GM18858 (cell line): ENCODE measurements around the gene OPN1MW.
"Not testable (repeated sequence)": the region's sequence is repeated elsewhere in the genome, so short reads cannot be mapped to it uniquely, and the experiment has no call there.

Experiments used
- ATAC-seq: cut with Tn5 transposase; IDR thresholded peaks from one replicate; pipeline ENCODE4 v1.9.1; 2021; ENCODE audit not compliant: unreplicated experiment

The OPN1MW gene

DNA sequence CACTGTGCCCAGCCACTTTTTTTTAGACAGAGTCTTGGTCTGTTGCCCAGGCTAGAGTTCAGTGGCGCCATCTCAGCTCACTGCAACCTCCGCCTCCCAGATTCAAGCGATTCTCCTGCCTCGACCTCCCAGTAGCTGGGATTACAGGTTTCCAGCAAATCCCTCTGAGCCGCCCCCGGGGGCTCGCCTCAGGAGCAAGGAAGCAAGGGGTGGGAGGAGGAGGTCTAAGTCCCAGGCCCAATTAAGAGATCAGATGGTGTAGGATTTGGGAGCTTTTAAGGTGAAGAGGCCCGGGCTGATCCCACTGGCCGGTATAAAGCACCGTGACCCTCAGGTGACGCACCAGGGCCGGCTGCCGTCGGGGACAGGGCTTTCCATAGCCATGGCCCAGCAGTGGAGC is at the start of gene OPN1MW:
TSS of gene OPN1MW (plus strand) at position 301 of the 400 bp plus-strand sequence. CDS start at position 383, 82 bp downstream.
- not testable (repeated sequence) for ATAC-seq

DNA sequence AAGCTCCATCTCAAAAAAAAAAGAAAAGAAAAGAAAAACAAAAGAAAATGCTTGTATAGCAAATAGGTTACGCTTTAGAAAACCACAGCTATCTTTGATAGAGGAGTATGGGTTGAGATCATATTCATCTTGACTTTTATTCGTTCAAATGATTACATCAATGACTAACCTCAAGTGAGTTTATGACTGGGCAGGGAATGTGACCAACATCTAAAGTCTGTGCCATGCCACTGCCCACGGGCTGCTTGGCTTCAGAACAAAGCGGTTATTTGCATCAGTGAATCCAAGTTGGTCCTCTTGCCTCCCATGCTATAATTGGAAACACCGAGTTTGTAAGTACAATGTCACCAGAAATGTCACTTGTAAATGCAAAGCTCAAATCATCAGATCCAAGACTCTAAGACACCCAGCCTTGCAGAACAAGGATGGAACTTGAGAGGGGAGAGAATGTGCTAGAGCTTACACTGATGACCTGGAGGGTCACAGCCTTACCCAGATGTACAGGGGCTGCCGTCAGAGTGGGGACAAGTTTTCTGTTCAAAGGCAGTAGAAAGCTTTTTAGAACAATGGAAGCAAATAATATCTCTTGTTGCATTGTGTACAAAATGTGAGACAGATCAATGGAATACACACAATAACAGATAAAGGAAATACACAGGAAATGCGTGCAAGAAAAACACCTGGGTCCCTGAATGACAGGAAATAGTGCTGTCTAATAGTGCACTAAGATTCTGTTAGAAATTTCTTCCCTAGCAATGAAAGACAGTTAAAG is 46.8 kb upstream of the OPN1MW start:
- no peak for ATAC-seq

DNA sequence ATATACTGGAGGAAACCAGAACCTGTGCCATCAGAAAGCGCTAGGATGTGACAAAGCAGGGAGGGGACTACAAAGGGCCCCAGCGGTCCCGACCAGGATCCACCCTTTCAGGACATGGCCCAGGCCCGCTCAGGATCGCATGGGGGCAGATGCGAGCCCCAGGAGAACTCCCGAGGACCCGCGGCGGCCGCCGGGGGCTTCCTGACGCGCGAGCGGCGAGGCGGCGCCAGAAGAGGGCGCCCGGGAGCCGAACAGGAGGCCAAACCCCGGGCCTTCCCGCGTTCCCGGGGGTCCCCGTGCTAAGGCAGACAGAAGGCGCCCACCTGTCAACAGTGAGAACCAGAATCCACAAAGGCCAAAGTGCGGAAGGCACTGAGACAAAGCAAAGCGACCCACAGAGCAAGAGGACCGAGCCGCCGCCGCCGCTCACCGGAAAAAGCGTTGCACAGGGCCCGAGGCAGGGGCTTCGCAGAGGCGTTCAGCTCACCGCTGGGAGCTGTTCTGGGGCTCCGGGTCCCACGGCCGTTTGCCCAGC is 45.7 kb upstream of the OPN1MW start:
- no peak for ATAC-seq

DNA sequence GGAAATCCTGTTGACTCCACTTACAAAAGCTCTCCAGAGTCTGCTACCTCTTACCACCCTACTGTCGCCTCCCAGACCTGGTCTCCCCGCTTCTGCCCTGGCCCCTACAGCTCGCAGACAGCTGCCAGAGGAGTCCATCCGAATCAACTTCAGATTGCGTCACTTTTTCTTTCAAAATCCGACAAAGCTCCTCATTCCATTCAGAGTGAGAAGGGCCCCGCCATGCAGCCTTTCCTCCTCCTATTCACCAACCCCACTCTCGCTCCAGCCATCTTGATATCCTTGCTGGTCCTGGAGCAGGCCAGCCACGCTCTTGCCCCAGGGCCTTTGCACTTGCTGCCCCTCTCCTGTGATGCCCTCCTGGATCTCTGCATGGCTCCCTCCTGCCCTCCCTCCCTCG is 43.5 kb upstream of the OPN1MW start:
- no peak for ATAC-seq

DNA sequence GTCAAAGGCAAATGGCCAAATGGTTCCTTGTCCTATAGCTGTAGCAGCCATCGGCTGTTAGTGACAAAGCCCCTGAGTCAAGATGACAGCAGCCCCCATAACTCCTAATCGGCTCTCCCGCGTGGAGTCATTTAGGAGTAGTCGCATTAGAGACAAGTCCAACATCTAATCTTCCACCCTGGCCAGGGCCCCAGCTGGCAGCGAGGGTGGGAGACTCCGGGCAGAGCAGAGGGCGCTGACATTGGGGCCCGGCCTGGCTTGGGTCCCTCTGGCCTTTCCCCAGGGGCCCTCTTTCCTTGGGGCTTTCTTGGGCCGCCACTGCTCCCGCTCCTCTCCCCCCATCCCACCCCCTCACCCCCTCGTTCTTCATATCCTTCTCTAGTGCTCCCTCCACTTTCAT is 42.2 kb upstream of the OPN1MW start:
- ATAC-seq, result no peak

DNA sequence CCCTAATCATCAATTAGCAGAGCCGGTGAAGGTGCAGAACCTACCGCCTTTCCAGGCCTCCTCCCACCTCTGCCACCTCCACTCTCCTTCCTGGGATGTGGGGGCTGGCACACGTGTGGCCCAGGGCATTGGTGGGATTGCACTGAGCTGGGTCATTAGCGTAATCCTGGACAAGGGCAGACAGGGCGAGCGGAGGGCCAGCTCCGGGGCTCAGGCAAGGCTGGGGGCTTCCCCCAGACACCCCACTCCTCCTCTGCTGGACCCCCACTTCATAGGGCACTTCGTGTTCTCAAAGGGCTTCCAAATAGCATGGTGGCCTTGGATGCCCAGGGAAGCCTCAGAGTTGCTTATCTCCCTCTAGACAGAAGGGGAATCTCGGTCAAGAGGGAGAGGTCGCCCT is 41.7 kb upstream of the OPN1MW start:
- ATAC-seq, result no peak

DNA sequence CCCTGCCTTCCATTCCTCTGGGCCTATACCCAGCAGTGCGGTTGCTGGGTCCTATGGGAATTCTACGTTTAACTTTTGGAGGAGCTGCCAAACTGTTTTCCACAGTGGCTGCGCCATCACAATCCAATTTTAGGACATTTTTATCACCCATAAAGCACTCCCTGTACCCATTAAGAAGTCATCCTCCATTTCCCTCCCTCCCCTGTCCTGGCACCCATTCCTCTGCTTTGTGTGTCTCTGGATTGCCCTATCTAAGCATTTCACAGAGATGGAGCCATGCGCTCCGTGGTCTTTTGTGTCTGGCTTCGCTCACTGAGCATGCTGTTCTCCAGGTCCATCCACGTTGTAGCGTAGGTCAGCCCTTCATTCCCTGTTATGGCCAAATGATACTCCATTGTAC is 40.0 kb upstream of the OPN1MW start:
- ATAC-seq, result no peak

DNA sequence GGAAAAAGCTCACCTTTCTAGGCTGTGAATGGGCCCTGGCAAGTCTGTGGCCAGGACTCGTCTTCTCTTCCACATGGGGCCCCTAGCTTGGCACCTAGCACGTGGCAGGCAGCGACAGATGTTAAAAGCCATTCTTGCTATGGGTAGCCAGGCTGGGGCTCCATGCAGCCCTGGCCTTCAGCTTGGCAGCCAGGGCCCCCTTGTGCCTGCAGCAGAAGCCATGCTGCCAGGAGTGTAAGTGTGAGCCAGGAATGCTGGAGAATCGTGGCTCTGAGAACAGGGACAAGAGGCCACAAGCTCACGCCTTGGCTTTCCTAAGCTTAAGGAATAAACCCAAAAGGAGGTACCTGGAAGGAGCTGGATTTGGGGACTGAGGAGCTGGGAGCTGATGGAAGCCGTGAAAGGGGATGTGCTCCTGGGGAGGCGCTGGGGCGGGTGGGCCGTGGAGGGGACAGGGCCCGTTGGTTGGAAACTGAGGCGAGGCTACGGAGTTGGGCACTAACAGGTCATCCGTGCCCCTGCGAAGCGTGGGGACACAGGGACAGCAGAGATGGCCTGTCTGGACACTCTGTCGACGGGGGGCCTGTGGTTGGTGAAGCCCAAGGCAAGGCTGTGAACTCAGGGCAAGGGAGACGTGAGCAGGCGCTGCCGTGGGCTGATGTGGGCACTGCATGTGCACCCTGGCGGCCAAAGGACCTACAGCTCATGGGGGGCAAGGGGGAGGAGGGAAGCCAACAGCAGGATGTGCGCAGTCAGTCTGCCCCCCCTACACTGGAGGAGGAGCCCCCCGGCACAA is 39.2 kb upstream of the OPN1MW start:
- no peak for ATAC-seq

DNA sequence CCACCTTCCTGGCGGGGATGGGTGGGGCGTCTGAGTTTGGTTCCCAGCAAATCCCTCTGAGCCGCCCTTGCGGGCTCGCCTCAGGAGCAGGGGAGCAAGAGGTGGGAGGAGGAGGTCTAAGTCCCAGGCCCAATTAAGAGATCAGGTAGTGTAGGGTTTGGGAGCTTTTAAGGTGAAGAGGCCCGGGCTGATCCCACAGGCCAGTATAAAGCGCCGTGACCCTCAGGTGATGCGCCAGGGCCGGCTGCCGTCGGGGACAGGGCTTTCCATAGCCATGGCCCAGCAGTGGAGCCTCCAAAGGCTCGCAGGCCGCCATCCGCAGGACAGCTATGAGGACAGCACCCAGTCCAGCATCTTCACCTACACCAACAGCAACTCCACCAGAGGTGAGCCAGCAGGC is 38.4 kb upstream of the OPN1MW start, which contains the start of gene OPN1LW:
TSS of gene OPN1LW (plus strand) at position 234 of the 400 bp plus-strand sequence. CDS start at position 275, 41 bp downstream.
- not testable (repeated sequence) for ATAC-seq

DNA sequence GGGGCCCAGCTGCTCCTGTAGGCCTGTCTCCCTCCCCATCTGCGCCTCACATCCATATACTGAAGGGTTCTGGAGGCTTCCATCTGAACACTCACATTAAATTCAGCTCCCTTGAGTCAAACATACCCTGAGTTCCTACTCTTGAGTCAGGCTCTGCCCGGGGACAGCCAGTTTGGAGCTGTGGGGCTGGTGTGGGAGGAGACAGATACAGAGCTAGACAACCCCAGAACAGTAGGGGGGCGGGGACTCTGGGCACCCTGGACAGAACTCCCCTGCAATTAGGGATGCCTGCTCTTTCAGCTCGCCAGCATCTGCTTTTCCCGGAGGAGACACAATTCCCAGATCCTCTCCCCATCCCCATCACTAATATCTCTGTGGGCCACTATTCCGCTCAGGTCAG is 31.4 kb upstream of the OPN1MW start:
- ATAC-seq, result not testable (repeated sequence)

DNA sequence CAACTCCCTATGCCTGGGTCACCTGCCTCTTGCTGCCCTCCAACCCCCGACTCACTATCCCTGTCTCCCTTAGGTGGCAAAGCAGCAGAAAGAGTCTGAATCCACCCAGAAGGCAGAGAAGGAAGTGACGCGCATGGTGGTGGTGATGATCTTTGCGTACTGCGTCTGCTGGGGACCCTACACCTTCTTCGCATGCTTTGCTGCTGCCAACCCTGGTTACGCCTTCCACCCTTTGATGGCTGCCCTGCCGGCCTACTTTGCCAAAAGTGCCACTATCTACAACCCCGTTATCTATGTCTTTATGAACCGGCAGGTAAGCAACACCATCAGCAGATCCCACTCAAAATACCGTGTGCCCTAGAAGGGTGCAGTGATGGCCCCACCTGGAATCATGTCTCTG is 26.2 kb upstream of the OPN1MW start:
- ATAC-seq, result not testable (repeated sequence)

DNA sequence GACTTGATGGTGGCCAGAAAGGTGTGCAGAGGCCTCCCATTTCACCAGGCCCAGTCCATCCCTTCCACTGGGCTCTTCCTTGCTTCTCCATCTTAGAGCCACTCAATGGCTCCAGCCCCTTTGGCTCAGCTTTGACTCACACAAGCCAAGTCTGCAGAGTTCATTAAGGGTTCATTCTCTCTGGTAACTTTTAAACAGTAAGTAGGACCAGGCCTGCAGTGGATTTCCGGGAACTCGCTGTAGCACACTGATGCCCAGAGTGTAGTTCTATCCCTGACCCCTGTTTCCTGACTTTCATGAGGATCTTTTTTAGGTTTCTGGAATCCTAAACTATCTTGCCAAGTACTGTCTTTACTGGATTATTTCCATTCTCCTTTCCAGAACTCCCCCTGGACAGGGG is 25.2 kb upstream of the OPN1MW start:
- not testable (repeated sequence) for ATAC-seq

DNA sequence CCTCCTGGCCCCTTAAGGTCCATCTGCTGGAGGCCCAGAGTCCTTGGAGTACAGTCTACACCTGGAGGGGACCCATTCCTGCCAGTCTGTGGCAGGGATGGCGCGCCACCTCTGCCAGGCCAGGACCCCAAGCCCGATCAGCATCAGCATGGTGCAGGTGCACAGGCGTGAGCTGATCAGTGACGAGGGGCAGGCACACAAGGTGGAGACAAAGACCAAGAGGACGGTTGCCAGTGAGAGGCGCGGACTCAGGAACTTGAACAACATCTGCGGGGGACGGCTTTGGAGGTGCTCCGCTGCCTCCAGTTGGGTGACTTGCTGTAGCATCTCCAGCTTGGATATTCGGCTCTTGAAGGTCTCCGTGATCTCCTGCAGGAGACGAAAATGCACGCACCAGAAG is 23.1 kb upstream of the OPN1MW start:
- ATAC-seq, result not testable (repeated sequence)

DNA sequence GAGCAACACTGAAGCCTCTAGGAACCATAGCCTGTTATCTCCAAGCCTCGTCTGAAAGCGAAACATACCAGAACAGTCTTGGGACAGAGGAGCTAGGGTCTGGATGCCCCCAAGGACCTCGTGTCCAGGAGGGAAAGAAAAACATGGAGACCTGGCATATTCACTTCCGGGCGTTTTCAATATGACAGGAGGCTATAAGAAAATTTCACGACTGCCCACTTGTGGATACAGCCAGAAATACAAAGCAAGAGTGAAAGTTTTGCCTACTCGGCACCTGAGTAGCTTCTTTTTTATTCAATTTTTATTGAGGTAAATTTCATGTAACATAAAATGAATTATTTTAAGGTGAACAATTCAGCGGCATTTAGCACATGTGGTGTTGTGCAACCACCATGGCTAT is 17.5 kb upstream of the OPN1MW start:
- ATAC-seq, result not testable (repeated sequence)

DNA sequence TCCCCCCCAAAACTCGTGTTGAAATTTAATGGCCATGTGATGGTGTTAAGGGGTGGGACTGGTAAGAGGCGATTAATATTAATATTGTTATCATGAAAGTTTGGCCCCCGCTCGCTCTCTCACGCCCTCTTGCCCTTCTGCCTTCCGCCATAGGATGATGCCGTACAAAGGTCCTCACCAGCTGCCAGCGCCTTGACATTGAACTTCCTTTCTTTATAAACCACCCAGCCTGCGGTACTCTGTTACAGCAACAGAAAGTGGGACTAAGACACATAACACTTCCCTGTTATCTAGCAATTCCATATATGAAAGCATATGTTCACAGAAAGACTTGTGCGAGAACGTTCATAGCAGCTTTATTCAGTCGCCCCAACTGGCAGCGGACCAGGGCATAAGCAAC is 14.0 kb upstream of the OPN1MW start:
- not testable (repeated sequence) for ATAC-seq

DNA sequence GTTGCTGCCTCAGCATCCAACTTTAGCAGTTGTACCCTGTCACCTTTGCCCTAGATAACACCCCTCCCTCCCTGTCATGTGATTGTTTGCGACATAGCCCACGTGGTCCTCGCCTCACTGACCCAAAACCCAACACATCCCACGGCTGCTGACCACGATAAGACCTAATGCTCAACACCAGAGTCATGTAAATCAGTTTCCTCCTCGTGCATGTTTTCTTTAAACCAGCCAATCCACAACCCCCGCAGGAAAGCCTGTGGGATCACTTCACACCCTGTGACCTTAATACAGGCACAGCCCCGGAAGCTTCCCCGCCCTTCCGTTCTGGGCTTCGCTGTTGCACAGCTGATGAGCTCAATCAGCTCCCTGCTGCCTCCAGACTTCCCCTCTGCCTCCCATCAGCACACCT is 9.9 kb upstream of the OPN1MW start:
- ATAC-seq, result not testable (repeated sequence)

DNA sequence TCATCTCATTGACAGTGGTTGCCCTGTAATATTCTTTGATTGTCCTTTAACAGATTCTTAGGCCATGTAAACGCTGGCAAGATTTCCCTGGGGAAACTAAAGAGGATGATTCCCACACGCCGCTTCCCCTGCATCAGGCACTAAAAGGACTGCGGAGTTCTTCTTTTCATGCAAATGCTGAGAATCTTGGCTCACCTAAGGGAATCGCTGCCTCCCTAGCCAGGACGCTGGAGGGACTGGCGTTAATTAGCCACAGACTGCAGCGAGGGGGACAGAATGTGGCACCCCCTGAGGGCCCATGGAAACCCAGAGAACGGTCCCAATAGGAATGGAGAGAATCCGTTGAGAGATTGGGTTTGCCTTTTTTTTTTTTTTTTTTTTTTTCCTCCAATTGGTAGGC is 8.0 kb upstream of the OPN1MW start:
- not testable (repeated sequence) for ATAC-seq

DNA sequence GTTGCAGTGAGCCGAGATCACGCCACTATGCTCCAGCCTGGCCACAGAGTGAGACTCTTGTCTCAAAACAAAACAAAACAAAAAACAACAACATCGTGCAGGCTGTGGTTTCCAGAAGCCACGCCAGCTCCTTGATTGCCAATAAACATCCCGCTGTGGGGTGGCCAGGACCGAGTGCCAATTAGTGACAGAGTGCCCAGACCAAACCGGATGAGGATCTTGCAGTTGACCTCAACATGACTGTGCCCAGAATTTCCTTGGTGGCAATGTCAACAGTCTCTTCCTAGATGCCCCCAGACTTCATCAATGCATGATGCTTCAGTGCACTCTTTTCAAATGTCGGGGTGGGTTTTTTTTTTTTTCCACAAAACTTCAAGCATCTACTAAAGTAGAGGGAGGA is 1.4 kb downstream of the OPN1MW start:
- not testable (repeated sequence) for ATAC-seq

DNA sequence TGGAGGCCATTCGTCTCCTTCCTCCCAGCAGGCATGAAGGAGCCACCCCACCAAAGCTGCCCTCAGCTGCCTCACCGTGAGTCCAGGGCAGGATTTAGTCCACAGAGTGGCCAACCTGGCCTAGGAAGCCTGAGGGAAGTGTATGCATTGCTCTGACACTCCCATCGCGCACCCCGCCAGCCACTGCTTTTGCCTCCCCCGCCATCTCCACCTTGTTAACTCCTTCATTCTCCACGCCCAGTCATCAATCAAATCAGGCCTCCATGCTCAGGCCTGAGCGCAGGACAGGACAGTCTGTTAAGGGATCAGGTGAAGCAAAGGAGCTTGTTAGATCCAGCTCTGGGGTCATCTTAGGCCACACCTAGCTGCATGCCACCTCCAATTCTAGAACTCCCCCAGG is 10.4 kb downstream of the OPN1MW start:
- not testable (repeated sequence) for ATAC-seq

DNA sequence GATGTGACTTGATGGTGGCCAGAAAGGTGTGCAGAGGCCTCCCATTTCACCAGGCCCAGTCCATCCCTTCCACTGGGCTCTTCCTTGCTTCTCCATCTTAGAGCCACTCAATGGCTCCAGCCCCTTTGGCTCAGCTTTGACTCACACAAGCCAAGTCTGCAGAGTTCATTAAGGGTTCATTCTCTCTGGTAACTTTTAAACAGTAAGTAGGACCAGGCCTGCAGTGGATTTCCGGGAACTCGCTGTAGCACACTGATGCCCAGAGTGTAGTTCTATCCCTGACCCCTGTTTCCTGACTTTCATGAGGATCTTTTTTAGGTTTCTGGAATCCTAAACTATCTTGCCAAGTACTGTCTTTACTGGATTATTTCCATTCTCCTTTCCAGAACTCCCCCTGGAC is 11.9 kb downstream of the OPN1MW start:
- ATAC-seq, result not testable (repeated sequence)

DNA sequence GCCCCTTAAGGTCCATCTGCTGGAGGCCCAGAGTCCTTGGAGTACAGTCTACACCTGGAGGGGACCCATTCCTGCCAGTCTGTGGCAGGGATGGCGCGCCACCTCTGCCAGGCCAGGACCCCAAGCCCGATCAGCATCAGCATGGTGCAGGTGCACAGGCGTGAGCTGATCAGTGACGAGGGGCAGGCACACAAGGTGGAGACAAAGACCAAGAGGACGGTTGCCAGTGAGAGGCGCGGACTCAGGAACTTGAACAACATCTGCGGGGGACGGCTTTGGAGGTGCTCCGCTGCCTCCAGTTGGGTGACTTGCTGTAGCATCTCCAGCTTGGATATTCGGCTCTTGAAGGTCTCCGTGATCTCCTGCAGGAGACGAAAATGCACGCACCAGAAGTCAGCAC is 14.1 kb downstream of the OPN1MW start:
- ATAC-seq, result not testable (repeated sequence)
